Measurements from ENCODE around the gene SORCS1.

DNA sequence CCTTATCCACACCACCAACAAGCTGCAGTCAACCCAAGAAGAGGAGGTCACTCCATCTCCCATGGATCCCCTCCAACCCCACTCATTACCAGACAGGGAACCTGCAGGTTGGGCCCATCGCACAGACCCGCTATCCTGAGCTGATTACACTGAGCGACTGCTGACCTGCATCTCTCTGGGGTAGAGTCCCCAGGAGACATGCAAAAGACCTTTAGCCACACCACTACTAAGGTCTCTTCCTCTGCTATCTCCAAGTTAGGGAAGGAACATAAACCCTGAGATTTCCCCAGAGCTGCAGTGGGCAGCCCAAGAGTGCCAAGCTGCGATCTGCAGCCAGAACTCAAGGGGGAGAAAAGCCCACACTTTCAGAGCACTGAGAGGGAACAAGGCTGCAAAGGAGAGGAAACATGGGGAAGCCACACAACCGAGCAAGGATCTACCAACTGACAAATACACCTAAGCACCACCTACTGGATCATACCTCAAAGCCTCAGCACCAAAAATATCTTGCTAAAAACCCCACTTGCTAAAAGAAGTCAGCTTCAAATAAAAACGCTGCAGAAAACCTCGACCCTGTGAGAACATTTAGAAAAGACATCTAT is 298.2 kb downstream of the SORCS1 start:
- TF ChIP-seq POLR2AphosphoS5 (IDR thresholded peaks at IDR 0.05) (no peak), CTCF (IDR thresholded peaks at IDR 0.05) (no peak)
